MV-4-11 (cell line): Measurements from ENCODE around the gene HOXC11.

Experiments
- DNase-seq: peaks from one replicate; lab custom pipeline; 2025; lab: John Stamatoyannopoulos, UW

The HOXC11 gene

DNA sequence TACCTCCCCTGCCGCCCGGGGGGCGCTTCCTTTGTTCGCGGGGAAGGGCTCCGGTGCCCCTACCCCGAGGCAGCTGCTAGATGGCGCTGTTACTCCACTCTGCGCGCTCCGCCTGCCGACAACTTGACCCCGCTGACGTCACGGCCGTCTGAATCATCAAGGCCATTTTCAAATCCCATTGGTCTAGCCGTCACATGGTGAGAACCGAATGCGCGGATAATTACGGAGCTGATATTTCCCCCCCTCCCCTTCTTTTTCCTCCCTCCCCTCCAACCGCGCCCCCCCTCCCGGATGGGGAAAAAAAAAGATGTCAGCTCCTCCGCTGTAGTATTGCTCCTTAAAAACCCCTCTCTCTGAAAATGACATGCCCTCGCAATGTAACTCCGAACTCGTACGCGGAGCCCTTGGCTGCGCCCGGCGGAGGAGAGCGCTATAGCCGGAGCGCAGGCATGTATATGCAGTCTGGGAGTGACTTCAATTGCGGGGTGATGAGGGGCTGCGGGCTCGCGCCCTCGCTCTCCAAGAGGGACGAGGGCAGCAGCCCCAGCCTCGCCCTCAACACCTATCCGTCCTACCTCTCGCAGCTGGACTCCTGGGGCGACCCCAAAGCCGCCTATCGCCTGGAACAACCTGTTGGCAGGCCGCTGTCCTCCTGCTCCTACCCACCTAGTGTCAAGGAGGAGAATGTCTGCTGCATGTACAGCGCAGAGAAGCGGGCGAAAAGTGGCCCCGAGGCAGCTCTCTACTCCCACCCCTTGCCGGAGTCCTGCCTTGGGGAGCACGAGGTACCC is 12.2 kb downstream of the HOXC11 start, which contains the start of gene HOXC10:
Gene HOXC10, plus strand, starts transcription at position 246 of the 791 bp plus-strand sequence. Its CDS starts 114 bp downstream, at position 360.
- peak; percentile 87 for DNase-seq

- no peak for DNase-seq
Measured at GRCh38 chr12:53985692-53985993, 12.7 kb downstream of the HOXC11 start.

GRCh38 chr12:53985994-53986685 is 13.2 kb downstream of the HOXC11 start:
- no peak for DNase-seq

DNA sequence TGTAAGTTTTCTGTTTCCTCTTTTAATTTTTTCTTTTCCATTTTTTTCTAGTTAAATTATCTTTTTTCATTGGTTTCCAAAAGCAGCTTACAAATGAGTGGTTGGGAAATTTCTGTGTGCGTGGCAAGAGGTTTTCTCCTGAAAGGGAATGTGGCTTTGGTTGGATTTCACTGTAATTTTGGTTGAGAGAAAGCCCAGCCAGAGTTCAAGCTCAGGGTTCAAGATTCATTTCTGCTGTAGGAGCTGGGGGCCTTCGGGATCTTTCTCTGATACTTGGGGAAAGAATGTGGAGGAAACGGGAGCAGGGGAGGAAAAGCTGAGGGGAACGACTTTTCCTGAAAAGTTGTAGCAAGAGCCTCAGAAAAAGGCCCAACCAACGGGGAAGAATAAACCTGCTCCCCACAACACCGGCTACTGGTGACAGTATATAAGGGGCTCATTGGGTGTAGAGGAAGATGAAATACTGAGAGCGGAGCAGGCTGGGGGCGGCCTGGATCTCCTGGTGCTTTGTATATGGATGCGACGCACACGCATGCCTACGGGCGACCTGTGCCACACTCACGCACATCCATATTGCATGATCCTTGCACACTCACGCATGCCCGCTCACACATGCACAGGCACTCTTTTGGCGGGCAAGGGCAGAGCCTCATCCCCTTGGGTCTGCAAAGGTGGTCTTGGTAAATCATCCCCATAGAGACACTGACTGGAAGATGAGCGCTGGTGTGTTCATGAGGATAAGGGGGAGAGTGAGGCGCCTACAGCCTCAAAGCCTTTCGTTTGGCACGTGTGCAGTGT is 14.0 kb downstream of the HOXC11 start:
- DNase-seq = no peak

- no peak for DNase-seq
Measured at GRCh38 chr12:53987787-53988230, 14.9 kb downstream of the HOXC11 start.

DNA sequence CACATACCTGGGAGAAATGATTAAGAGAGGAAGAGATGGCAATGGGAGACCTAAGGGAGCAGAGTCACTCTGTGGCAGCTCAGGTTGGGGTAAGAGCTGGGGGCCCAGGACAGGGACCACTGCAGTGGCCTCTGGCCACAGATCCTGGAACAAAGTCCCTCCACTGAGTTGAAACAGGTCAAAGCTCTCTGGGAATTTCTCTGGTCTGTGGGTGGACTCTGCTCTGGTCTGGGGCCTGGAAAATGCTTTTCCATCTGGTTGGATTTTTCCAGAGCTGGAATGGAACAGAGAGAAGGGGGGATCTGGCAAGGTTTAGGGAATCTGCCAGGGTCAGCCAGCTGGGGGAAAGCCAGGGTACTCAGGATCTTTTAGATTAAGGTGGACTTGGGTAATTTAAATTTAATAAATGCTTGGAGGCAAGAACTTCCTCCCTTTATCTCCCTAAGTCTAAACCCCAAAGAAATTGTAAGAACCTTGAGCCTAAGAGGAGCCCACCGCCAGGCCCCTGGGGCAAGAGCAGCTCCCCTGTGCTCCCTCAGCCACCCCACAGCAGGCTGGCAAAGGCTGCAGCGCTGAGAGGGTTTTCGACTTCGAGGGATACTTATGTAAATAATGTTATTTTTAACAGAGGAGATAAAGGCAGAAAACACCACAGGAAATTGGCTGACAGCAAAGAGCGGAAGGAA is 15.8 kb downstream of the HOXC11 start:
- DNase-seq = no peak

DNA sequence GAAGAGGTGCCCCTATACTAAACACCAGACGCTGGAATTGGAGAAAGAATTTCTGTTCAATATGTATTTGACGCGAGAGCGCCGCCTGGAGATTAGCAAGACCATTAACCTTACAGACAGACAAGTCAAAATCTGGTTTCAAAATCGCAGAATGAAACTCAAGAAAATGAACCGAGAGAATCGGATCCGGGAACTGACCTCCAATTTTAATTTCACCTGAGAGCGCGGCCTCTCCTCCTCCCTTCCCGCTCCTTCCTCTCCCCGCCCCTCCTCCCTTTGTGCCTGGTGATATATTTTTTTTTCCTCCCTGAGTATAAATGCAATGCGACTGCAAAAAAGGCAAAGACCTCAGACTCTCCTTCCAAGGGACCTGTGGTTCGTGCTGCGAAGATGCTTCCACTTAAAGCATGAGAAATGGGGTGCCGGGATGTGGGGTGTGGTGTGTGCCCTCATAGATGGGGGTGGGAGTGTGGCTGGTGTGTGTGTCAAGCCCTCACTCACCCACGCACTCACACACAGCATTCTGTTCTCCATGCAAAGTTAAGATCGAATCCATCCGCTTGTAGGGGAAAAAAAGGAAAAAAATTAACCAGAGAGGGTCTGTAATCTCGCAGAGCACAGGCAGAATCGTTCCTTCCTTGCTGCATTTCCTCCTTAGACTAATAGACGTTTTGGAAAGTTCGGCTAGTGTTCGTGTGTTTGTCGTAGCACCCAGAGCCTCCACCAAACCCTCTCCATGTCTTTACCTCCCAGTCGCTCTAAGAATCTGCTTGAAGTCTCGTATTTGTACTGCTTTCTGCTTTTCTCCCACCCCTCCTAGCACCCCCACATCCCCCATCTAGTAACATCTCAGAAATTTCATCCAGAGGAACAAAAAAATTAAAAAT is 16.5 kb downstream of the HOXC11 start:
- DNase-seq = peak; percentile 78

DNA sequence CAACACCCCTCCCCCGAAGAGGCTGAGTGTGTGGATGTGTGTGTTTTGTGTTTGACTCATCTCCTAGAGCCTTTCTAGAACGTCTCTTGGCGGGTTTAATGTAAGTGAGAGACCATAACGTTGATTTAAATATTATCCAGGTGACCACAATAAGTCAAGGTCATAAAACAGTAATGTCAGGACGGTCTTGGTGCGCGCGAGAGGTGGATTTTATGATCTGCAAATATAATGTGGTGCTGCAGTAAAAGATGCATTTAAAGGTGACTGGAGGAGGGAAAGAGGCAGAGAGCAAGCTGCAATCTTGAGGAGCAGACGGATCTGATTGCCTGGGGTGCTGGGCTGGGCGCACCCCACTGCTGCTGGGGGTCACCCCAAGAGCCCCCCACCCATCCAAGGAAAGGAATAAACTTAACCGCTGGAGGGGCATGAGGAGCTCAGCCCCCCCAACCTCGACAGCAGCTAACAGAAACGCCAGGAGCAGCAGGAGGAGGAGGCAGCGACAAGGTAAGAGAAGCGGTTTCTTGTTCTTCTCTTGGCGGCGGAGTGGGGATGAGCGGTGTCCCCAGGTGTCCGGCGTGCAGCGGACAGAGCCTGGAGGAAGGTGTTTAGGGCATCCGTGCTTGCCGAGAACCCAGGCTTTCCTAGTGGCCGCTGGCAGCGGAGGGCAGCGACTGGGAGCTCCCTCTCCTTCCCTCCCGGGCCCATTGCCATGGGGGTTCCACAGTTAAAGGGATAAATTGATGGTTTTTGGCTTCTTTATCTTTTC is 17.6 kb downstream of the HOXC11 start:
- no peak for DNase-seq

DNA sequence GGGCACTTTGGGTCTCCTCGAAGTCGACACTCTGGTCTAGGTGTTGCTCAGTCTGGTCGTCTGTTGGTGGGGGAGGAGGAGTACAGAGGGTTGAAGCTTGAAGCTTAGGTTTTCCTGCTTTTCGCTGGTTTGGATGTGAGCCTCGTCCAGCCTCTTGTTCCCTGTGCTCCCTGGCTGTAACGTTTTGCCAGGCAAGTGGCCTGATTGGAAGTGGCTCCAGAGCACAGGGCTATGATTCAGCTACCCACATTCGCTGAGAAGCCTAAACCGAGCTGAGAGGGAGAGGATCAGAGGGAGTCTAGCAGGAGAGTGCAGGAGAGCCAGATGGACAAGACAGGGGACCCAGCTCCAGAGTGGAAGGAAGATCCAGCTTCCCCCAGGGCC is 18.1 kb downstream of the HOXC11 start:
- DNase-seq = no peak

DNA sequence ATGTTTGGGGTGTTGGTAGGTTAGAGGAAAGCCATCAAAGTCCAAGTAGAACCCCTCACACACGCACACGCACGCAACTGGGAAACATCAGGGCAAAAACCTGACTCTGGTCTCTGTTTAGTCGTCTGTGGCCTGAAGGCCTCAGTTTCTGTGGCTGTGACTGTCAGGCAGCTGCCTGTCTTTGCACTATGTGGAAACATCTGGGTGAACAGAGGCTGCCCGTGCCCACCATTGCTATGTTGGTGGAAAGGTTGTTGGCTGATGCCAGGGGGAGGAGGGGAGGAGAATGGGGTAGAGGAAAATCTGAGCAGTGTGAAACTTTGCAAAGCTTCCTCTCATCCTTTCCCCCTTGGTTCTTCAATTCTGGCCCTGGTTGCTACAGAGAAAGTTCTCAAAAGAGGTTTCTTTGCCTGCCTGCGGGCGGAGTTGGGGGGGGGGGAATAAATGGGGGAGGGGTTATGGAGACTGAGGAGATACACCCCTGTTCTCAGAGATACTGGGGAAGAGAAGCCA is 19.5 kb downstream of the HOXC11 start:
- no peak for DNase-seq

DNA sequence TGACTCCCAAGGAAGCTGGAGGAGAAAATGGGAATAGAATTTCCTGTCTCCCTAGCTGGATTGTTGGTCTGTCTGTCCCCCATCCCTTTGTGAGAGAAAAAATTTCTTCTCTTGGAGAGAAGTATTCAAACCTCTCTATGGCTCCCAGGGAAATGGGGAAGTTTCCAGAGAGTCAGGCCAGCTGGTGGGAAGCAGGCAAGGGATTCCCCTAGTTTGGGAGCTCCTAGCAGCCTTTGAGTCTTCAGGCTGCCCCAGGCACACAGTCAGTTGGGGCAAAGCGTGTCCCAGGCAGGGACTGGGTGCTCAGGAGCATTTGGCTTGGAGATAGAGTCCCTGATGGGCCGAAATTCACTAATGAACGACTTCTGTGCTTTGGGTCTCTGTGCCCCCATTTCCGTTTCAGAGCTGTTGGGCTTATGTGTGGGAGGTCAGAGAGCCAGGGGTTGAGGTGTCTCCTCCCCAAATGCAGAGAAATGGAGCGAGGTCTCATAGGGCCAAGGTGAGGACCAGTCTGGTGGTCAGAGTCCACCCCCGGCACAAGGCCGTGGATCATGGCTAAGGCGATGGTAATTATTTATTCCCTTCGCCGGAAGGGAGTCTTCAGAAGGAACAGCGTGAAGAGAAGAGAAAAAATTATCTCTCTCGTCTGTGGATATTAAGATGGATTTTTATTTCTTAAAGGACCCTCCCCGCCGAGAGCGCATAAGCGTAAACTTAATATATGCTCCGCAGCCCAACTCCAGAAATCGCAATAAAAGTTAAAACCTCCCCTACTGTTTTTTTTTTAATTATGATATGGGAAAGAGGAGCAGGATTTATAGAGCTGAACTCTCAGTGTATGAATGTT is 20.5 kb downstream of the HOXC11 start:
- DNase-seq = no peak

- no peak for DNase-seq
Measured at GRCh38 chr12:53994009-53994263, 21.0 kb downstream of the HOXC11 start.

DNA sequence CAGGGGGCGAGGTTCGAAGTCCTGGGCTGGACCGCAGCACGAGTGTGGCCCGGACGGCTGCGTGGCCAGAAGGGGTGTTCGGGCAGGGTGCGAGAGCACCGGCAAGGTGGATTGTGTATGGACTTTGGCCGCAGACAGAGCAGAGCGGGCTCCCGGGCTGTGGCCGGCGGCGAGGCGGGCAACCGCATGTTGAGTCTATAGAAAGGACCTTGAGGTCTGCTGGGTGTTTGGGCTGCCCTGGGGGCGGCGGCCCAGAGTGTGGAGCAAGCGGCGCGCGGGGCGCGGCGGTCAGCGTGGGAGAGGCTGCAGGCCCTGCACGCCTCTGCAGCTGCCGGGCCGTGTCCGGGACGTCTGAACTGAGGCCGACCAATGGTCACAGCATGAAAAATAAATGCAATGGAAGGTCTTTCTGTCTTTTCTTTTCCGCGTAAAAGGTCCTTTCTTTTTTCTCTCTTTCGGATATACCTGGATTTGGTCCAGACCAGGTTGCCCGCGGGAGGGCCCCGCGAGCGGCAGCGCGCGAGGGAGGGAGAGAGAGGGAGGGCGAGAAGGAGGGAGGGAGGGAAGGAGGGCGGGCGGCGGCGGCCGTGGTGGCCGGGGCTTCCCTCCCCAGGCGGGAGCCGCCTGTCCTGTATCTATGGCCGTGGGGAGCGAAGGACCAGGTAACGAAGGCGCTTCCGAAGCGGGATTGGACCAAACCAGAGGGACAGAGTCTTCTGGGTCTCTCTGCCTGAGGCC is 21.5 kb downstream of the HOXC11 start:
- DNase-seq = no peak

DNA sequence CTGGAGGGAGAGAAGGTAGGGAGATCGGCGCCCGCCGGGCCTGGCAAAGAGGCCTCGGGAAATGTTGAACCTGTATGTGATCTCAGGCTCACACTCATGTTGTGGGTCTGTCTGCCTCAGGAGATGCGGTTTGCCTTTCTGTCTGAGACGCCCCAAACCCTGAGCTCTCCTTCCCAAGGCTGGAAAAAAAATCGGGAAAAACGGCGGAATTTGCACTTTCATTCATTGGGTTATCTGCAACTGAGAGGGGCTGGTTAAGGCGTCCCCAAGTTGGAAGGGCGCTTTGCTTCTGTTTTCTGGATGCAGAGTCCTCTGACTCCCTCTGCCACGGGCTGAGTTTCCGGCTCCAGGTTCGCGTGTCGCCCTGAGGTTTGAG is 22.1 kb downstream of the HOXC11 start:
- no peak for DNase-seq

- DNase-seq = peak; percentile 21
Measured at GRCh38 chr12:53995378-53996239, 22.7 kb downstream of the HOXC11 start.

- DNase-seq = no peak
Measured at GRCh38 chr12:53996240-53997203, 23.6 kb downstream of the HOXC11 start.
